ENCODE results near the gene IFIT3.
"Not testable (repeated sequence)": the region's sequence is repeated elsewhere in the genome, so short reads cannot be mapped to it uniquely, and the experiment has no call there.

- not testable (repeated sequence) for TF ChIP-seq CTCF, POLR2A (IDR thresholded peaks at IDR 0.05)
These were observed 9.8 kb upstream of the IFIT3 start for GRCh38 chr10:89318047-89318446.
